Activated CD8-positive, alpha-beta memory T cell treated with anti-CD3 and anti-CD28 coated beads for 24 hours (primary cell): ENCODE results near the gene PDE8A.
"Not testable (repeated sequence)": the region's sequence is repeated elsewhere in the genome, so short reads cannot be mapped to it uniquely, and the experiment has no call there.

Experiments used
- DNase-seq: peaks from one replicate; pipeline ENCODE4 v3.0.0-alpha.2; 2020

Gene PDE8A

GRCh38 chr15:84991014-84991712, 9.5 kb downstream of the PDE8A start:
- DNase-seq, result no peak

GRCh38 chr15:84992157-84992944, 10.7 kb downstream of the PDE8A start:
- DNase-seq, result no peak

GRCh38 chr15:84996055-84996454, 14.4 kb downstream of the PDE8A start:
- DNase-seq, result no peak

- DNase-seq, result not testable (repeated sequence)
Measured at GRCh38 chr15:84996714-84997113, 15.1 kb downstream of the PDE8A start.

- not testable (repeated sequence) for DNase-seq
Measured at GRCh38 chr15:84997214-84997613, 15.6 kb downstream of the PDE8A start.

GRCh38 chr15:85000189-85000864, 18.7 kb downstream of the PDE8A start:
- no peak for DNase-seq

GRCh38 chr15:85000937-85001336, 19.3 kb downstream of the PDE8A start:
- no peak for DNase-seq

GRCh38 chr15:85002517-85002916, 20.9 kb downstream of the PDE8A start:
- no peak for DNase-seq

GRCh38 chr15:85003593-85004312, 22.1 kb downstream of the PDE8A start:
- DNase-seq, result no peak

- DNase-seq, result no peak
Measured at GRCh38 chr15:85004550-85004949, 22.9 kb downstream of the PDE8A start.

- DNase-seq, result no peak
Measured at GRCh38 chr15:85005319-85005718, 23.7 kb downstream of the PDE8A start.

GRCh38 chr15:85005746-85006145, 24.1 kb downstream of the PDE8A start:
- DNase-seq, result no peak

GRCh38 chr15:85006201-85006600, 24.5 kb downstream of the PDE8A start:
- DNase-seq, result no peak

GRCh38 chr15:85006655-85007054, 25.0 kb downstream of the PDE8A start:
- DNase-seq, result no peak

GRCh38 chr15:85007137-85007536, 25.5 kb downstream of the PDE8A start:
- DNase-seq, result no peak

GRCh38 chr15:85007741-85008397, 26.2 kb downstream of the PDE8A start:
- no peak for DNase-seq

- DNase-seq, result no peak
Measured at GRCh38 chr15:85008474-85009260, 27.0 kb downstream of the PDE8A start.

GRCh38 chr15:85009435-85009834, 27.8 kb downstream of the PDE8A start:
- no peak for DNase-seq

- DNase-seq, result no peak
Measured at GRCh38 chr15:85010071-85010385, 28.4 kb downstream of the PDE8A start.

- DNase-seq, result no peak
Measured at GRCh38 chr15:85010386-85011159, 28.9 kb downstream of the PDE8A start.

- no peak for DNase-seq
Measured at GRCh38 chr15:85011160-85011571, 29.5 kb downstream of the PDE8A start.
